Measurements from ENCODE around the gene MRPL54. TPM values are rescaled to one million over a fixed set of nuclear protein-coding genes. Genes with fewer than 3 reads are reported as not detected.
"Not testable (repeated sequence)": the region's sequence is repeated elsewhere in the genome, so short reads cannot be mapped to it uniquely, and the experiment has no call there.

The MRPL54 gene
- total RNA-seq, 1 donor from 2014 or later = 98.0 TPM

GRCh38 chr19:3750211-3750610, 12.3 kb upstream of the MRPL54 start:
- no peak overlapping the region for H3K4me3 Mint-ChIP-seq (ENCODE audit: low read depth)
- no peak for DNase-seq (ENCODE audit: low spot score)
- intact Hi-C loops (cut with micrococcal nuclease) = no loop called here
- H3K36me3 Mint-ChIP-seq (ENCODE audit: low read depth) = peaks cover 40% of the 10 kb centered on the region
- peaks cover 3% of the 10 kb centered on the region for H3K4me1 Mint-ChIP-seq (ENCODE audit: low read depth)
- H3K27me3 Mint-ChIP-seq (ENCODE audit: low read depth) = no peaks in the 10 kb centered on the region
- no peaks in the 10 kb centered on the region for H3K9me3 Mint-ChIP-seq
- H3K27ac Mint-ChIP-seq = no peak overlapping the region

- intact Hi-C loops (cut with micrococcal nuclease) = no loop called here
- Mint-ChIP-seq H3K27ac (no peak overlapping the region), H3K36me3 (ENCODE audit: low read depth) (peaks cover 45% of the 10 kb centered on the region), H3K4me3 (ENCODE audit: low read depth) (no peak overlapping the region), H3K4me1 (ENCODE audit: low read depth) (peaks cover 5% of the 10 kb centered on the region), H3K9me3 (no peaks in the 10 kb centered on the region), H3K27me3 (ENCODE audit: low read depth) (no peaks in the 10 kb centered on the region)
- DNase-seq (ENCODE audit: low spot score) = no peak
Observed at GRCh38 chr19:3751236-3751635, 11.2 kb upstream of the MRPL54 start.

- Mint-ChIP-seq H3K27me3 (ENCODE audit: low read depth) (no peaks in the 10 kb centered on the region), H3K4me3 (ENCODE audit: low read depth) (no peak overlapping the region), H3K4me1 (ENCODE audit: low read depth) (peaks cover 7% of the 10 kb centered on the region), H3K36me3 (ENCODE audit: low read depth) (peaks cover 48% of the 10 kb centered on the region), H3K9me3 (no peaks in the 10 kb centered on the region), H3K27ac (no peak overlapping the region)
- intact Hi-C loops (cut with micrococcal nuclease) = no loop called here
- no peak for DNase-seq (ENCODE audit: low spot score)
Observed at GRCh38 chr19:3752492-3752891, 10.0 kb upstream of the MRPL54 start.

GRCh38 chr19:3753631-3754410, 8.7 kb upstream of the MRPL54 start:
- DNase-seq (ENCODE audit: low spot score) = no peak
- no peak overlapping the region for H3K4me3 Mint-ChIP-seq (ENCODE audit: low read depth)
- H3K36me3 Mint-ChIP-seq (ENCODE audit: low read depth) = peaks cover 48% of the 10 kb centered on the region
- intact Hi-C loops (cut with micrococcal nuclease) = no loop called here
- no peaks in the 10 kb centered on the region for H3K27me3 Mint-ChIP-seq (ENCODE audit: low read depth)
- no peak overlapping the region for H3K27ac Mint-ChIP-seq
- H3K4me1 Mint-ChIP-seq (ENCODE audit: low read depth) = peaks cover 7% of the 10 kb centered on the region
- H3K9me3 Mint-ChIP-seq = no peaks in the 10 kb centered on the region

GRCh38 chr19:3757705-3758104, 4.8 kb upstream of the MRPL54 start:
- H3K4me3 Mint-ChIP-seq (ENCODE audit: low read depth); H3K9me3 Mint-ChIP-seq; DNase-seq (ENCODE audit: low spot score); intact Hi-C loops (cut with micrococcal nuclease); H3K27ac Mint-ChIP-seq; H3K27me3 Mint-ChIP-seq (ENCODE audit: low read depth): not testable (repeated sequence)
- H3K4me1 Mint-ChIP-seq (ENCODE audit: low read depth) = peaks cover 12% of the 10 kb centered on the region
- peaks cover 39% of the 10 kb centered on the region for H3K36me3 Mint-ChIP-seq (ENCODE audit: low read depth)

- H3K4me3 Mint-ChIP-seq (ENCODE audit: low read depth); H3K9me3 Mint-ChIP-seq; DNase-seq (ENCODE audit: low spot score); H3K27me3 Mint-ChIP-seq (ENCODE audit: low read depth); intact Hi-C loops (cut with micrococcal nuclease); H3K27ac Mint-ChIP-seq: not testable (repeated sequence)
- H3K36me3 Mint-ChIP-seq (ENCODE audit: low read depth) = peaks cover 42% of the 10 kb centered on the region
- peaks cover 18% of the 10 kb centered on the region for H3K4me1 Mint-ChIP-seq (ENCODE audit: low read depth)
Observed at GRCh38 chr19:3758297-3758696, 4.2 kb upstream of the MRPL54 start.

GRCh38 chr19:3759482-3760254, 2.8 kb upstream of the MRPL54 start:
- Mint-ChIP-seq H3K4me3 (ENCODE audit: low read depth) (peak overlapping the region; percentile 100), H3K27ac (no peak overlapping the region), H3K36me3 (ENCODE audit: low read depth) (peaks cover 36% of the 10 kb centered on the region), H3K4me1 (ENCODE audit: low read depth) (peaks cover 19% of the 10 kb centered on the region), H3K9me3 (no peaks in the 10 kb centered on the region), H3K27me3 (ENCODE audit: low read depth) (no peaks in the 10 kb centered on the region)
- DNase-seq (ENCODE audit: low spot score) = no peak
- intact Hi-C loops (cut with micrococcal nuclease) = loop anchor here (5.0 to 10.0 kb wide), 3 partner anchors 225 to 572 kb away; partner anchors contain the start of genes ANKRD24, EEF2, NCLN and SIRT6

- Mint-ChIP-seq H3K4me3 (ENCODE audit: low read depth) (peak overlapping the region; percentile 100), H3K27me3 (ENCODE audit: low read depth) (no peaks in the 10 kb centered on the region), H3K27ac (peak overlapping the region; percentile 95), H3K4me1 (ENCODE audit: low read depth) (peaks cover 14% of the 10 kb centered on the region), H3K36me3 (ENCODE audit: low read depth) (peaks cover 28% of the 10 kb centered on the region), H3K9me3 (no peaks in the 10 kb centered on the region)
- intact Hi-C loops (cut with micrococcal nuclease) = loop anchor here (5.0 to 10.0 kb wide), 3 partner anchors 224 to 574 kb away; partner anchors contain the start of genes ANKRD24, EEF2, NCLN and SIRT6
- DNase-seq (ENCODE audit: low spot score) = no peak
Observed at GRCh38 chr19:3760871-3761361, 1.6 kb upstream of the MRPL54 start.

- H3K27ac Mint-ChIP-seq = peak within 1 kb of the TSS; percentile 99
- intact Hi-C loops (cut with micrococcal nuclease) = loop anchor here (2.0 to 10.0 kb wide), 4 partner anchors 51 to 574 kb away; partner anchors contain the start of genes ANKRD24, EEF2, NCLN and SIRT6
- H3K9me3 Mint-ChIP-seq = no peaks in the 10 kb centered on the region
Observed at GRCh38 chr19:3761382-3762129, 926 bp upstream of the MRPL54 start, which contains the start of gene APBA3. Gene APBA3 (minus strand): TSS chr19:3761692. CDS start chr19:3760264, 1,428 bp downstream.

GRCh38 chr19:3762130-3762473, 380 bp upstream of the MRPL54 start:
- no peaks in the 10 kb centered on the region for H3K9me3 Mint-ChIP-seq
- intact Hi-C loops (cut with micrococcal nuclease) = loop anchor here (2.0 to 10.0 kb wide), 4 partner anchors 51 to 575 kb away; partner anchors contain the start of genes ANKRD24, EEF2, NCLN and SIRT6
- H3K4me1 Mint-ChIP-seq (ENCODE audit: low read depth) = peaks cover 16% of the 10 kb centered on the region
- peaks cover 31% of the 10 kb centered on the region for H3K36me3 Mint-ChIP-seq (ENCODE audit: low read depth)
- H3K4me3 Mint-ChIP-seq (ENCODE audit: low read depth) = peak overlapping the region; percentile 100
- H3K27me3 Mint-ChIP-seq (ENCODE audit: low read depth) = no peaks in the 10 kb centered on the region
- H3K27ac Mint-ChIP-seq = peak overlapping the region; percentile 99
- DNase-seq (ENCODE audit: low spot score) = no peak

More at GRCh38 chr19:3761382-3762129, 926 bp upstream of the MRPL54 start, which contains the start of gene APBA3:
- Mint-ChIP-seq H3K36me3 (ENCODE audit: low read depth) (peaks cover 31% of the 10 kb centered on the region), H3K4me3 (ENCODE audit: low read depth) (peak within 1 kb of the TSS; percentile 100), H3K4me1 (ENCODE audit: low read depth) (peaks cover 17% of the 10 kb centered on the region), H3K27me3 (ENCODE audit: low read depth) (no peaks in the 10 kb centered on the region)
- peak; percentile 92 for DNase-seq (ENCODE audit: low spot score)

- Mint-ChIP-seq H3K27me3 (ENCODE audit: low read depth) (no peaks in the 10 kb centered on the region), H3K9me3 (no peaks in the 10 kb centered on the region), H3K4me3 (ENCODE audit: low read depth) (no peak overlapping the region), H3K27ac (no peak overlapping the region), H3K36me3 (ENCODE audit: low read depth) (peaks cover 25% of the 10 kb centered on the region), H3K4me1 (ENCODE audit: low read depth) (peaks cover 16% of the 10 kb centered on the region)
- no peak for DNase-seq (ENCODE audit: low spot score)
- intact Hi-C loops (cut with micrococcal nuclease) = loop anchor here (10.0 kb wide), 2 partner anchors 220 to 420 kb away; partner anchors contain the start of genes ANKRD24, EEF2 and SIRT6
Observed at GRCh38 chr19:3765121-3765520, 2.6 kb downstream of the MRPL54 start.

- DNase-seq (ENCODE audit: low spot score); H3K27me3 Mint-ChIP-seq (ENCODE audit: low read depth); H3K9me3 Mint-ChIP-seq; H3K4me3 Mint-ChIP-seq (ENCODE audit: low read depth); H3K27ac Mint-ChIP-seq: not testable (repeated sequence)
- Mint-ChIP-seq H3K36me3 (ENCODE audit: low read depth) (peaks cover 25% of the 10 kb centered on the region), H3K4me1 (ENCODE audit: low read depth) (peaks cover 16% of the 10 kb centered on the region)
- intact Hi-C loops (cut with micrococcal nuclease) = loop anchor here (10.0 kb wide), 2 partner anchors 219 to 419 kb away; partner anchors contain the start of genes ANKRD24, EEF2 and SIRT6
Observed at GRCh38 chr19:3765757-3766156, 3.3 kb downstream of the MRPL54 start.

Data from activated T-helper 2 cell treated with anti-CD3 and anti-CD28 coated beads, Interferon-gamma antibody, Interleukin-2, Interleukin-4, amounts not matched to agents 10 μg/mL and 5 μg/mL and 100 μg/mL, durations not matched to agents 14 hours and 24 hours and 36 hours (primary cell).